CD4-positive, alpha-beta T cell treated with Interleukin-17A for 4 hours (primary cell): Measurements from ENCODE around the gene FZD8.

Source experiments
- DNase-seq: peaks from one replicate; pipeline ENCODE4 v3.0.0-alpha.2; 2020; ENCODE audit warnings: mixed read lengths

FZD8 gene

GRCh38 chr10:35600193-35600592 lies 41.9 kb downstream of the FZD8 start:
- no peak for DNase-seq

GRCh38 chr10:35598379-35598778 lies 43.7 kb downstream of the FZD8 start:
- no peak for DNase-seq

- DNase-seq: no peak
These were observed 47.0 kb downstream of the FZD8 start for GRCh38 chr10:35595106-35595505.

- DNase-seq: no peak
These were observed 47.7 kb downstream of the FZD8 start for GRCh38 chr10:35594115-35595079.

- DNase-seq: no peak
These were observed 49.7 kb downstream of the FZD8 start for GRCh38 chr10:35592441-35592840.

GRCh38 chr10:35588836-35589235 lies 53.3 kb downstream of the FZD8 start:
- DNase-seq: no peak
